ENCODE data around the gene PLIN1.

Gene PLIN1, protein sequence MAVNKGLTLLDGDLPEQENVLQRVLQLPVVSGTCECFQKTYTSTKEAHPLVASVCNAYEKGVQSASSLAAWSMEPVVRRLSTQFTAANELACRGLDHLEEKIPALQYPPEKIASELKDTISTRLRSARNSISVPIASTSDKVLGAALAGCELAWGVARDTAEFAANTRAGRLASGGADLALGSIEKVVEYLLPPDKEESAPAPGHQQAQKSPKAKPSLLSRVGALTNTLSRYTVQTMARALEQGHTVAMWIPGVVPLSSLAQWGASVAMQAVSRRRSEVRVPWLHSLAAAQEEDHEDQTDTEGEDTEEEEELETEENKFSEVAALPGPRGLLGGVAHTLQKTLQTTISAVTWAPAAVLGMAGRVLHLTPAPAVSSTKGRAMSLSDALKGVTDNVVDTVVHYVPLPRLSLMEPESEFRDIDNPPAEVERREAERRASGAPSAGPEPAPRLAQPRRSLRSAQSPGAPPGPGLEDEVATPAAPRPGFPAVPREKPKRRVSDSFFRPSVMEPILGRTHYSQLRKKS

DNA sequence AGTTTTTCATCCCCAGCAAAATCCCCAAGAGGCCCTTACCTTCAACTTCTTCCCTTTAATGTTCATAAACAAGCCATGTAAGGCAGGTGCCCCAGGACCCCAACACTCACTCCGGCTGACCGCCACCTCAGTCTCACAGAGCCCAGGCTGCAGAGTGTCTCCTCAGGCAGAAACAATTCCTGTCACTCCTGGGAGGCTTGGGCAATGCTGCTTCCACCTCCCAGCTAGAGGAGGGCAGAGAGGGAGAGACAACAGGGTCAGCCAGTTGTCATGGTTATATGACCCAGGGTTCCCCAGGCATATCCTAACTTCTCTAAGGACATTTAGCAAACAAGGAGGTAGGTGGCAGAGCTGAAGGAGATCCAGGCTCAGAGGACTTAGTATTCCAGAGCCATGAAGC is at the start of gene PLIN1:
PLIN1 (minus strand) TSS at position 156 of the 400 bp plus-strand sequence. CDS start 1,878 bp downstream, outside the sequence.
- DNase-seq (ENCODE audit: low read depth, low spot score) = no peak
- in situ Hi-C loops (cut with HindIII; ENCODE audit: low sequenced_read_pairs) = no loop called here
- TF ChIP-seq, protein P1, sequence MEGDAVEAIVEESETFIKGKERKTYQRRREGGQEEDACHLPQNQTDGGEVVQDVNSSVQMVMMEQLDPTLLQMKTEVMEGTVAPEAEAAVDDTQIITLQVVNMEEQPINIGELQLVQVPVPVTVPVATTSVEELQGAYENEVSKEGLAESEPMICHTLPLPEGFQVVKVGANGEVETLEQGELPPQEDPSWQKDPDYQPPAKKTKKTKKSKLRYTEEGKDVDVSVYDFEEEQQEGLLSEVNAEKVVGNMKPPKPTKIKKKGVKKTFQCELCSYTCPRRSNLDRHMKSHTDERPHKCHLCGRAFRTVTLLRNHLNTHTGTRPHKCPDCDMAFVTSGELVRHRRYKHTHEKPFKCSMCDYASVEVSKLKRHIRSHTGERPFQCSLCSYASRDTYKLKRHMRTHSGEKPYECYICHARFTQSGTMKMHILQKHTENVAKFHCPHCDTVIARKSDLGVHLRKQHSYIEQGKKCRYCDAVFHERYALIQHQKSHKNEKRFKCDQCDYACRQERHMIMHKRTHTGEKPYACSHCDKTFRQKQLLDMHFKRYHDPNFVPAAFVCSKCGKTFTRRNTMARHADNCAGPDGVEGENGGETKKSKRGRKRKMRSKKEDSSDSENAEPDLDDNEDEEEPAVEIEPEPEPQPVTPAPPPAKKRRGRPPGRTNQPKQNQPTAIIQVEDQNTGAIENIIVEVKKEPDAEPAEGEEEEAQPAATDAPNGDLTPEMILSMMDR (IDR thresholded peaks at IDR 0.05; ENCODE audit: low read depth, low read length) = no peak
- H3K4me3 ChIP-seq (ENCODE audit: low read depth, low read length) = no peak within 1 kb of the TSS

DNA sequence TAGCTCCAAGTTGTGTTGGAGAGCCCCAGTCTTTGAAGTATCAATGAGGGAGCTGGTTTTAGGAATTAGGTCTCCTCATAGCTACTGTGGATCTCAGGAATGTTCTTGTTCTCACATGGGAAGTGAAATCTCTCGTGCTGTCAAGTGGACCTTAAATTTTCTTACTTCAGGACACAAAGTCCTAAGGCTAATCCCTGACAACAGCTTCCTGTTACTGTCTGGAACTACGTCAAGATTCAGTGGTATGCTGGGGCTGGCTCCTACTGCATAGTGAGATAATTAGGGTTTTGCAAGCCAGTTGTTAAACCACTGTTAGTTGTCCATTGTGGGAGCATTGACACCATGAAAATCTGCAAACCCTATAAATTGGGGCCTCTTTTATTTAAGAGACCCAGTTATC is 49.1 kb upstream of the PLIN1 start:
- in situ Hi-C loops (cut with HindIII; ENCODE audit: low sequenced_read_pairs) = no loop called here
- TF ChIP-seq, protein P1 (IDR thresholded peaks at IDR 0.05; ENCODE audit: low read depth, low read length) = no peak
- DNase-seq (ENCODE audit: low read depth, low spot score) = no peak
- no peak overlapping the region for H3K4me3 ChIP-seq (ENCODE audit: low read depth, low read length)

DNA sequence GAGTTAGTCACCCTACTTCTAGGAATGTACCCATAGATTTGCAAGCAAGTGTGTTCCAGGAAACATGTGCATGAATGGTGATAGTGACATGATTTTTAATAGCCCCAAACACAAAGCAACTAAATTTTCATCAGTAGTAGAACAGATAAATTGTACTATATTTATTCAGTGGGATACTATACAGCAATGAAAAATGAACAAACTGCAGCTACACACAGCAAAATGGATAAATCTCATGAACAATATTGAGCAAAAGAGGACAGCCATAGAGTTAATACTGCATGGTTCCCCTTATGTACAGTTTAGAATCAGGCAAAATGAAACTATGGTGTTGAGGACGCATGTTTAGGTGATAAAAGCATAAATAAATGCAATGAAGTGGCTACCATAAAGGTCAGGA is 45.9 kb upstream of the PLIN1 start:
- in situ Hi-C loops (cut with HindIII; ENCODE audit: low sequenced_read_pairs) = no loop called here
- TF ChIP-seq, protein P1 (IDR thresholded peaks at IDR 0.05; ENCODE audit: low read depth, low read length) = no peak
- no peak for DNase-seq (ENCODE audit: low read depth, low spot score)
- H3K4me3 ChIP-seq (ENCODE audit: low read depth, low read length) = no peak overlapping the region

DNA sequence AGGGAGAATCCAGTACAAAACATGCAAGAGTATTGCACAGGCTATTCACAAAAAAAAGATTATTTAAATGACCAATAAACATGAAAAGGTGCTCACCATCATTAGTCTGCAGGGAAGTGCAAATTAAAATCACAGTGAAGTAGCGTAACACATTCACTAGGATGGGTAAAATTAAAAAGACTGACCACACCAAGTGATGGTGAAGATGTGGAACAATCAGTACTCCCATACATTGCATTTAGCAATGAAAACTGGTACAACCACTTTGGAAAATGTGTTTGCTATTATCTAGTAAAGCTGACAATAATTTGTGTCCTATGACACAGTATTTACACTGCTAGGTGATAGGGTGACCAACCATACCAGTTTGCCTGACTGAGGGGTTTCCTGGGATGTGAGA is 45.5 kb upstream of the PLIN1 start:
- TF ChIP-seq, protein P1 (IDR thresholded peaks at IDR 0.05; ENCODE audit: low read depth, low read length) = no peak
- no peak overlapping the region for H3K4me3 ChIP-seq (ENCODE audit: low read depth, low read length)
- no peak for DNase-seq (ENCODE audit: low read depth, low spot score)
- in situ Hi-C loops (cut with HindIII; ENCODE audit: low sequenced_read_pairs) = no loop called here

DNA sequence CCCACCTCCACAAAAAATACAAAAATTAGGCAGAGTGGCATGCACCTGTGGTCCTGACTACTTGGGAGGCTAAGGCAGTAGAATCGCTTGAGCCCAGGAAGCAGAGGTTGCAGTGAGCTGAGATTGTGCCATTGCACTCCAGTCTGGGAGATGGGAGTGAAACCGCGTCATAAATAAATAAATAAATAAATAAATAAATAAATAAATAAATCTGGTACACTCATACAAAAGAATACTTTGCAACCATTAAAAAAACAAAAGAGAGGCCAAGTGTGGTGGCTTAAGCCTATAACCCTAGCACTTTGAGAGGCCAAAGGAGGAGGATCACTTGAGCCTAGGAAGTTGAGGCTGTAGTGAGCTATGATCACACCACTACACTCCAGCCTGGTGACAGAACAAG is 43.9 kb upstream of the PLIN1 start:
- no peak overlapping the region for H3K4me3 ChIP-seq (ENCODE audit: low read depth, low read length)
- no peak for DNase-seq (ENCODE audit: low read depth, low spot score)
- in situ Hi-C loops (cut with HindIII; ENCODE audit: low sequenced_read_pairs) = no loop called here
- TF ChIP-seq, protein P1 (IDR thresholded peaks at IDR 0.05; ENCODE audit: low read depth, low read length) = no peak

DNA sequence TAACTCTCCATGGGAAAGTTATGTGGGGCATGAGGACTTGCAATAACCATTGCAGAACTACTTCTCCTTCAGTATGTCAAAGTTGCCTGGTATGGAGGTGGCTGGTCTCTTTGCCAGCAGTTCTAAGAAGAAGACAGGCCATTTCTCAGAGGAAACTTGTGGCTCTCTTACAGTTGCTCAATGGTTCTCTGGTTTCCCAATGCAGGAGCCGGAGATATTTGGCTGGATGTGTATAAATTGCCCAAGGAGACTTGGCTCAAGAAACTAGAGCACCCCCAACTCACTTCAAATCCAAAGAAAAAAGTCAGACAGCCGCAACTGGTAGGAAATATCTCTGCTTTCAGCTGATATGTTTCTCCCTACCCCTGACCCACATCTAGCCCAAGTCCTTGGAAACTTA is 35.6 kb upstream of the PLIN1 start:
- H3K4me3 ChIP-seq (ENCODE audit: low read depth, low read length) = no peak overlapping the region
- in situ Hi-C loops (cut with HindIII; ENCODE audit: low sequenced_read_pairs) = no loop called here
- DNase-seq (ENCODE audit: low read depth, low spot score) = no peak
- TF ChIP-seq, protein P1 (IDR thresholded peaks at IDR 0.05; ENCODE audit: low read depth, low read length) = no peak
